GM19328 (cell line): ENCODE results near the gene ATF6B.
"Not testable (repeated sequence)": the region's sequence is repeated elsewhere in the genome, so short reads cannot be mapped to it uniquely, and the experiment has no call there.

Experiments
- ATAC-seq: cut with Tn5 transposase; IDR thresholded peaks from one replicate; pipeline ENCODE4 v1.9.1; 2021; ENCODE audit warnings: mild to moderate bottlenecking, moderate library complexity; ENCODE audit not compliant: unreplicated experiment

The ATF6B gene

DNA sequence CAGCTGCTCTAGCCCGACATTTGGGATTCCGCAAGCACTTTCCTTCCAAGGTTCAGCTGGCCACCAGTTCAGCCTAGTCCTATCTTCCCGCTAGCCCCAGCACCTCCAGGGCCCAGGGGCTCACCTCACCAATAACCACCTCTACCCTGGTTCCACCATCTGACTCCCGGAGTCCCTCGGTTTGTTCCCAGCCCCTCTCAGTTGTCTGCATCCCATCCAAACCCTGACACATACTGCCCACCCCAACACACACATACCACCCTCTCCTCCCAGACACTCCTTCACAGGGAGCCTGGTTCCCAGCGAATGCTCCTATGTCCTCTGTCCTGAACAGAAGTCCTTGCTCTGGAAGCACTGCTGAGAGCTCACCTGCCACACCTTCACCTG is 19.3 kb downstream of the ATF6B start:
- ATAC-seq = no peak

DNA sequence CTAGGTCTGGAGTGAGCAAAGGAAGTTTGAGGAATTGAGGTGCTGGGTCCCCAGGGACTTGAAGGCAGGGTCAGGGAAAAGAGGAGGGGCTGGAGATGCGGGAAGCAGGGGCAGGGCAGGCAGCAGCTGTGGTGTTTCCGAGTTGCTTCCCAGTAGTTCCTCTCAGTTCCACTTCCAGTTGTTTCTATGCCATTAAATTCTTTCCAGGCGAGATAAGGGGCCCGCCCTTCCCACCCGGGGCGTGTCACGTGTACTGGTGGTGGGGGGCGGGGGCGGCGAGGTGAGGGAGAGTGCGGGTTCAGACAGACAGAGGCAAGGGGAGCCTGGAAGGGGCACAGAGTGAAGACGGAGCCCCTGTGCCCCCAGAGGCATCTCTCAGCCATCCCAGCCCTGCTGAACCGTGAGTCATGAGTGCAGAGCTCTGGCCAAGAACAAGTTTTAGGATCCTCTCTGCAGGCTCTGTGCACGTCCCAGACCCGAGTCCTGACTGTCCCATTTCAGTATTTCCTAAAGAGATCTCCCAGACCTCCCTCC is 19.9 kb downstream of the ATF6B start:
- no peak for ATAC-seq

DNA sequence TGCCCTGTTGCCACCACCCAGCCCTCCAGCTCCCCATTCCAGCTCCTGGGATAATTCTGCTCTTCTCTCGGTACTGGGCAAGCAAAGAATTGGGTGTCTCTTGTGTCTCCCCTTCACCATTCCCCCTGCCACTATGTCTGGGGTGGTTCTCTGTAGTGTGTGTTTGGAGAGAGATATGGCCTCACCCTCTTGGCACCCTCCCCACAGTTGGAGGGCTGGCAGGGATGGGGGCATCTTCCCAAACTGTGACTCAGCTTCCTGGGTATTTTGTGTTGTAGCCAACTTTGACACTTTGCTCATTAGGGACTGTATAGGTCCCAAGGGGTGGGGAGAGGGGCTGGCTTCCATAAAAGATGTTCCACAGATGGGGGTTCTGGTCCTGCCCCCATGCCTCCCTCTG is 20.6 kb downstream of the ATF6B start:
- ATAC-seq = no peak

DNA sequence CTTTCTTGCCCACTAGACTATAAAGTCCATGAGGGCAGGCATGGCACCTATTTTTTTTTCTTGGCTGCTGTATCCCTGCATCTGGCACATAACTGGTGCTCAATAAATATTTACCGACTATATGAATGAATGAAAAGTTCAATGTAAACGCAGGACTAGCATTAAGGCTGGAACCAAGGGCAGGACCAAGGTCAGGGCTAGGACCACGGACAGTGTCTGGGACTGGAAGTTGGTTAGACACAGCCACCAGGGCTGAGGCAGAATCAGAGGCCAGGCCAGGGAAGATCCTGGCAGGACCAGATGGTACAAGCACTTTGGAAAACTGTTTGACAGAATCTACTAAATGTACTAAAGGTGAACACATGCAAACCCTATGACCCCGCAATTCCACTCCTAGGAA is 22.6 kb downstream of the ATF6B start:
- no peak for ATAC-seq

DNA sequence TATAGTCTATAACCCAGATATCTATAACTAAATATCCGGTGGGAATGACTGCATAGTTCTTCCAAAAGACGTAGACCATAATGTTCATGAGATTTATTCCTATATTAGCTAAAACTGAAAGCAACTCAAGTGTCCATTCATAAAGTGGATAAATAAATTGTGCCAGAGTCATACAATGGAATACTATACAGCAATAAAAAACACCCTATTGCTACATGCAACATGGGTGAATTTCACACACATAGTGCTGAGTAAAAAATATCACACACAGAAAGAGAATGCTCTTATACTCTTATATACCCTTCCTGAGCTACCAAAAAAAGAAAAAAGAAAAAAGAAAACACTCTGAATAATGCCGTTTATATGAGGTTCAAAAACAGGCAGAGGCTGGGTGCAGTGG is 25.8 kb downstream of the ATF6B start:
- ATAC-seq = no peak

DNA sequence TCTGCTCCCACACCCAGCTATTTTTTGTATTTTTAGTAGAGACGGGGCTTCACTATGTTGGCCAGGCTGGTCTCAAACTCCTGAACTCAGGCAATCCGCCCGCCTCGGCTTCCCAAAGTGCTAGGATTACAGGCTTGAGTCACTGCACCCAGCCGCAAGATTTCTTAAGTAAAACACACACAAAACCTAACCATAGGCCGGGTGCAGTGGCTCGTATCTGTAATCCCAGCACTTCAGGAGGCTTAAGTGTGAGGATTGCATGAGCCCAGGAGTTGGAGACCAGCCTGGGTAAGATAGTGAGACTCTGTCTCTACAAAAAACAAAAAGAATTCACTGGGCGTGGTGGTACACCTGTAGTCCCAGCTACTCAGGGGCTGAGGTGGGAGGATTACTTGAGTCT is 27.8 kb downstream of the ATF6B start:
- not testable (repeated sequence) for ATAC-seq

DNA sequence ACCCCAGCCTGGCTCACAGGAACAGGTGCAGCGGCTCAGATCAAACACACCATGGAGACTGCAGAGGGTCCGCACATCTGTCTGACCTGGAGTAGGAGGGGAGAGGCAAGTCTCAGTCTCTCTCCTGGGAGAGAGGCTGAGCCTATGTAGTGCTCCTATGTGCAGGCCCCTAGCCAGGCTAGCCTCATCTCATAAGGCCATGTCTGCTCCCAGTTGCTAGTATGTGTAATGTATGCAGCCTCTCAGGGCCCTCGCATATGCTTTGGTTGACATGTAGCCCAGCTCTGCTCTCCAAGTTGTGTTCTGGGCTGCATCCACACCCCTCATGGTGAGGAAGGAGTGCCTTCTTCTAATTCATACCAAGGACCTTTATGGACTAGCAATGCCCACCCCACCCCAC is 30.7 kb downstream of the ATF6B start:
- ATAC-seq = no peak

DNA sequence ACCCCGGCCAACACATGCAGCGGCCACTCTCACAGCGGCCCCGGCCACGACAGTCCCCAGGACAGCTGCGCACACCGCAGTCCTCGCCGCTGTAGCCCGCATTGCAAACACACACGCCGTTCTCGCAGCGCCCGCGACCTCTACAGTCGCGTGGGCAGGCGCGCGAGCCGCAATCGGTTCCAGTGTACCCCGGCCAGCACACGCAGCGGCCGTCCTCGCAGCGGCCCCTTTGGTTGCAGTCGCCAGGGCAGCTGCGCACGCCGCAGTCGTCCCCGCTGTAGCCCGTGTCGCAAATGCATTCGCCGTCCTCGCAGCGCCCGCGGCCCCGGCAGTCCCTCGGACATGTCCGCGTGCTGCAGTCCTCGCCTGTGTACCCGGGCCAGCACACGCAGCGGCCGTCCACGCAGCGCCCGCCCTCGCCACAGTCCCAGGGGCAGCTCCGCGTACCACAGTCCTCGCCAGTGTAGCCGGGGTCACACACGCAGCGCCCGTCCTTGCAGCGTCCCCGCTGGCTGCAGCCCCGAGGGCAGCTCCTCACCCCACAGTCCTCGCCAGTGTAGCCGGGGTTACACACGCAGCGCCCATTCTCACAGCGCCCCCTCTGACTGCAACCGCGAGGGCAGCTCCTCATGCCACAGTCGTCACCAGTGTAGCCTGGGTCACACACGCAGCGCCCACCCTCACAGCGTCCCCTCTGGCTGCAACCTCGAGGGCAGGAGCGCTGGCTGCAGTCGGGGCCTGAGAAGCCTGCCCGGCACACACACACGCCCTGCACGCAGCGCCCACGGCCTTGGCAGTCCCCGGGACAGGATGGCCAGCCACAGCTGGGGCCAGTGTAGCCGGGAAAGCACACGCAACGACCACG is 31.4 kb downstream of the ATF6B start:
- ATAC-seq = no peak

DNA sequence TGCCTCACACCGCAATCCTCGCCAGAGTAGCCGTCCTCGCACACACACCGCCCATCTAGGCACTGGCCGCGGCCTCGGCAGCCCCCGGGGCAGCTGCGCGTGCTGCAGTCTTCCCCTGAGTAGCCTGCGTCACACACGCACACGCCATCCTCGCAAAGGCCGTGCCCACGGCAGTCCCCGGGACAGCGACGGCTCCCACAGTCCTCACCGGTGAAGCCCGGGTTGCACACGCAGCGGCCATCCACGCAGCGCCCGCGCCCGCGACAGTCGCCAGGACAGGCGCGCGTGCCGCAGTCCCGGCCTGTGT is 32.0 kb downstream of the ATF6B start:
- ATAC-seq = no peak

DNA sequence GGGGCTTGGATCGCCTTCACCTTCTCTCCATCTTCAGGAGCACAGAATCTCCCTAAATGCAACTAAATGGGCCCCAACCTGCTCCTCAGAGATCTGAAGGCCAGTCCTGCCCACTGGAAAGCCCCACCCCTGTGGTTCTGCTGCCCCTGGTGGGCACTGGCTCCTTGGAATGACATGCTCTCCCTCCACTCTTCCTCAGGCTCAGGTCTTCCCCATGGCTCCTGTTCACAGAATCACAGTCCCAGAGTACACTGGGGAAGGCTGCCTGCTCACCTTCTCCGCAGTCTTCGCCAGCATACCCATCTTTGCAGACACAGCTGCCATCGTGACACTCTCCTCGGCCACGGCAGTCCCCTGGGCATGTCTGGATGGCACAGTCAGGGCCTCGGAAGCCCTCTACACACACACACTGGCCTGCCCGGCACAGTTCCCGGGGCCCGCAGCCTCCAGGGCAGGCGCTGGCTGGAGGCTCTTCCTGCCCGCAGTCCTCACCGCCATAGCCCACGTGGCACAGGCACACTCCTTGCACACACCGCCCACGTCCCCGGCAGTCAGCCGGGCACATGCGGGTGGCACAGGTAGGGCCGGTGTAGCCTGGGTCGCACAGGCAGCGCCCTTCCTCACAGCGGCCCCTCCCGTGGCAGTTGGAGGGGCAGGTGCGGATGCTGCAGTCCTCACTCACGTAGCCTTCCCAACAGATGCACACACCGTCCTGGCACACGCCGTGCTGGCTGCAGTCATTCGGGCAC is 32.5 kb downstream of the ATF6B start:
- no peak for ATAC-seq

DNA sequence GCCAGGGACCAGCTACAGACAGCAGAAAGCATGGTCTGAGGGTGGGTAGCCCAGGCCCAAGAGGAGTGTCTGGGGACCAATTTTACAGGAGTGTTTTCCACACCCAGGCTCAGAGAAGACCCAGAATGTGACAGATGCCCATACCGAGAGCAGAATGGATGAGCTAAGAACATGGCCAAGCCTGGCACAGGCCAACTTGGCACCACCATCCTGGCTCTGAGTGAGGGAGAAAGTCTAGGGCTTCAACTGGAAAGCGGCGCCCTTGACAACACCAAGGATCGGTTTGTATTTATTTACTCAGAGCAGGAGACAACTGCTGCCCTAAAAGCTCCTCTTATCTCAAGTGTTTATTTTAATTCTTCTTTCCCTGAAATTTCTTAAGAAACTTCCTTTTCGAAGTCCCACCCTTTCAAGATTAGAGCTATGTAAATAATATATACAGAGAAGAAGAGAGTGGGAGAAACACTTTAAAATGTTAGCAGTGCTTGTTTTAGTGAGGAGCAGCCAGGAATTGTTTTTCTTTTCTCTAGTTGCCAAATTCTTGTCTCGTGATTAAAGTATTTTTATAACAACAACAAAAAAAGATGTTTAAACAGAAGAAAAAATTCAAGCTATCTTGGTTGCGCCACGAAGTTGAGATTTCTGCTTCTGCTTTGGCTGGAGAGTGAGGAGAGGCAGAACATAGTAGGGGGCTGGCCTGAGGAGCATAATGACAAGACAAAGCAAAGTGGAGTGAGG is 35.1 kb downstream of the ATF6B start:
- no peak for ATAC-seq

DNA sequence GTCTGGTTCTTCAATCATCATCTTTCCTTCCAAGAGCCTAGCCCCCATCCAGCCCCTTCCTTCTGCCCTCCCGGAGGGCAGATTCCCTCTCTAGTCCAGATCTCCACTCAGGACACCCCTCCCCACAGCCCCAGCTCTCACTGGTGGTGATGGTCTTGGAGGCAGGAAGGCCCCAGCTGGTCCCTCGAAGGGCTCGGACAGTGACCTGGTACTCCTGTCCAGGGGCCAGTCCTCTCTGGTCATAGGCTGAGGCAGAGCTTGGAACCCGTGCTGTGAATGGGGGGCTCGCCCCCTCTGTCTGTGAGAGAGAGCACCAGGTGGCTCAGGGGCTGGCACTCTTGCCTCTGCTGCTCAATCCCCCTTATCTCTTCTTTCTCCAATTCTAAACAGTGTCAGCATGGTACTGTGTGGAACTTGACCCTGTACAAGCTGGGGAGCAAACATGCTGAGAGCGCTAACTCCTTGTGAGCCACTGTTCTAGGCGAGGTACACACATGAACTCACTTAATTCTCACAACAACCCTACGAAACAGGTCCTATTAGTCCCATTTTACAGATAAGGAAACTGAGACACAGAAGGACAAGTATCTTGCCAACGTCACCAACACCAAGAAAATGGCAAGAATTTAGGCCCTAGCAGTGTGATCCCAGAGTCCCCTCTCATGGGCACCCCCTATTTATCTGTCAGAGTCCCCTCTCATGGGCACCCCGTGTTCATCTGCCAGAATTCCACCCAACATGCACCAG is 38.8 kb downstream of the ATF6B start:
- ATAC-seq = no peak

DNA sequence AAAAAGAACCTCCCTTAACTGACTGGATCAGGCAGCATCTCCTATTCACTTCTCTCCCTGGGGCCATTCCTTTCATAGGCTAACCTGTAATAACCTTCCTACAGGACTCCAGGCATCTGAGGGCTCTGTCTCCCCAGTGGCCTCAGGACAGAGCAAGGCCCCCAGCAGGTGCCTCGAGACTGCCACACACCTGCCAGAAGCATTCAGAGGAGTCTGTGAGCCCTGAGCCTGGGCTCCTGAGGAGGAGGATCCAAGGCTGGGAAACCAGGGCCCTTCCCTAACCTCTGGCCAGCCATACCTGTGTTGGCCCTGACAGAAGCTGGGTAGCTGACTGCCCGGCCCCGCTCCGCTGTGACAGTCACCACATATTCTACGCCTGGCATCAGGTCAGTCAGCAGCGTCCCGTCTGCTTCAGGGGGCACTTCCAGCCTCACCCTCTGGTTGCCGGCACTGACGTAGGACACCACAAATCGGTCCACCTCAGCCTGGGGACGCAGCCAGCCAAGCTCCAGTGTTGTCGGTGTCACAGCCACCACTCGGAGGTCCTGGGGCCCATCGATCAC is 39.5 kb downstream of the ATF6B start:
- ATAC-seq = no peak

DNA sequence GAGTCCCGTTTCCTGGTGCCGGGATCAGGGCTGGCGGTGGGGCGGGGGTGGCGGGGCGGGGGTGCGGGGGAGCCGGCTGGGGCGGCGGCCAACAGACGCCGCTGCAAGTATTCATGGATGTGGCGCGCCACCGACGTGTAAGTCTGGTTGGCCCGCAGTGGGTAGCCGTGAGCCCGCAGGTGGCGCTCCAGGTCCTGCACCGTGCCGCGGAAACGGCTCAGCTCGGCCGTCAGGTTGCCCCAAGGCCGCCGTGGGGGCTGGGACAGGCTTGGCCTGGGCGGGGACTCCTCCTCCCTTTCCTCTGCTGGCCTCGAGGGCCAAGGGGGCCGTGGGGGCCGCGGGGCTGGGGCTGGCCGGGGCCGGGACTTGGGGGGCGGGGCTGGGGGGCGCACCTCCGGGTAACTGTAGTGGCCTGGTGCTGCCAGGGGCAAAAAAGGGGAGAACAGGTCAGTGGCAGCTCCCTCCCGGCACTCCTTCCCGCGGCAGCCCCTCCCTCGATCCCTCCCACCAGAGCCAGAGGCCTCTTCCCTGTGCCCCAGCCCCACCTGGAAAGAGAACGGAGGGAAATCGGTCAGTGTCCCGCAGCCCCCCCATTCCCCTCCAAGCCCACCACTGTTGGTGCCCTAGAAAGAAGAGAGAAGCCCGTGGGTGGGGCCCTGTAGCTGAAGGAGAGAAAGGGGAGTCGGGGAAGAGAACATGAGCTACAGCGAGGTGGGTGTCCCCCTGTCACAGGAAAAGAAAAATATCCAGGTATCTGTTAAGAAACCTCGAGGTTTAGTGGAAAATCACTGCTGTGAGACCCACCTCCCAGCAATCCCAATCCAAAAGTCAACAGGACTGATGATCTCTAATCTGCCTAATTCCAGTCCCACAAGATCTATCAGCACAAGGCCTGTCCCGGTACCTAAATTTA is 40.2 kb downstream of the ATF6B start:
- ATAC-seq = no peak

DNA sequence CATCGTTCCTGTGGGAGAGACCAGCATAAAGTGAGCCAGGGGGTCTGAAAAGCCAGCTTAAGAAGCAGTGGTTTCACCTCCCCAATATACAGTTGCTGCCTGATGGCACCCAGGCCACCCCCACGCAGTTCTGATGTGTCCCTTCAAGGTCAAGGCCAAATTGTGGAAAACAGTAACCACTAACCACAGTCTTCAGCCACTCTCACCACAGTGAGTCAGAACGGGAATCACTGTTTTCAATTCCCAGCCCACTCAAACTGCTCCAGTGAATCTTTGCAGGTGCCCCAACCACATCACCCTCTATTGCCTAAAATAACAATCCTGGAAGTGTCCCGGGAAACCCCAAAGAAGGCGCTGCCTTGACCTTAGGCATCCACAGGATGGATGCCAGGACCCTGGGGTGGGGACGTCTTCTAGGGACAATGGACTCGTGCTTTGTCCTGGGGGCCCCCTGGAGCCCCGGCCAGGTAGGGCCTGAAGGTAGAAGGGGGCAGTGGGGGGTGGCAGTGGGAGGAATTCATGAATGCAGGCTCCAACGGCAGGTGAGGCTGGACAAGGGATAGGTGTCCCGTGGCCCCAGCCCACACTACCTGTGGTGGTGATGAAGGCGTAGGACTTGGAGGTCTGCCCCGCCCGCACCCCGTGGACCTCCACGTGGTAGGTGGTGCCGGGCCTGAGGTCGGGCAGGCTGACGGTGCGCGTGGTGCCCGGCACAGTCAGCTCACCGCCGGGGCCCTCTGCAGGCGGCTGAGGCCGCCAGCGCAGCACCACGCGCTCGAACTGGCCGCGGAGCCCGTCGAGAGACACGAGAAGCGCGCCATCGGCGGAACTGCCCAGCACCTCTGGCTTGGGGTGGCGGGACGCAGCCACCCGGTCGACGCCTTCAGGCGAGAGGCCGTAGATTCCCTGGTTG is 41.1 kb downstream of the ATF6B start:
- no peak for ATAC-seq

DNA sequence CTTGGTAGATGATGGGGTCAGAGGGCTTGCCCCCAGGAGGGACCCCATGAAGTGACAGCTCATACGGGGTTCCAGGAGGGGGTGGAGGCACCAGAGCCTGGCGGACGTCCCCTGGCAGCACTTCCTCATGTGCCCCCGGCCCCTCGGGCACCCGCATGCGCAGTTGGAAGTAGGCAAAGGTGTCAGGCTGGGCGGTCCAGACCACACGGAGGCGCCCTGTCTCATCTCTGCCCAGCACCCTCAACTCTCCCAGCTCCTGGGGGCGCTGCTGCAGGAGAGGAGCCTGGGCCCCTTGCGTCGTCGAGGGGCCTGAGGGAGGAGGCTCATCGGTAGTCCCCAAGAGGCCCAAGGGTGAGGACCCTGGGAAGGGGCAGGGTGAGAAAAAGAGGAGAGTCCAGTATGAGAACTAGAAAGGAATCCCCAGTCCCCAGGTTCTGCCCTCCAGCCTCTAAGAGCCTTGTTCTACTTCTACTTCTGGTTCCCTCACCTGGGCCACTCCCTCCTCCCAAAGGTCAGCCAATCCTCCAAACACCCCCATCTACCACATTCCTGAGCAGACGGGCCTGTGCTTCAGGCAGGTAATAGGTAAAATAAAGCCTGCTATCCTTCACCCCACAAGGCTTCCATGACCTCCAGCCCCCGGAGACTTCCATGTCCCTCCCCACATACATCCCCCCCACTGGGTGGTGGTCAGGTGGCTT is 42.1 kb downstream of the ATF6B start:
- no peak for ATAC-seq

DNA sequence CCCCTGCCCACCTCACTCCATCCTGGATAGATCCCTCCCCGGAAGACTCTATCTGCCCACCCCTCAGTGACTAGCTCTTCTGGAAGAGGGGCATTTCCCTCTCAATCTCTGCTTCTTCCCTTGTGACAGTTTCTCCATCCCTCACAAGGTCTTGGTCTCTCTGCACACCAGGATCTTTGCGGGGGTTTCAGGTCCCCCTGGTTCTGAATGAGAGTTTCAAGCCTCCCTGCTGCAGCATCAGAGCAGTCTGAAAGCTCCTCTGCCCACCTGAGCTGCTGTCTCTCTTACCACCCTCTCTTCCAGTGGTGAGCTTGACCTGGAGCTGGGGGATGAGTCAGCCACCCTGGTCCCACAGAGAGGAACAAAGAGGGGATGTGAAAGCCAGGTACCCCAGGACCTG is 43.3 kb downstream of the ATF6B start:
- no peak for ATAC-seq
